Fibroblast of upper back skin (primary cell): Measurements from ENCODE around the gene PANK2.
"Not testable (repeated sequence)": the region's sequence is repeated elsewhere in the genome, so short reads cannot be mapped to it uniquely, and the experiment has no call there.

Experiments
- DNase-seq: peaks from one replicate; pipeline ENCODE4 v3.0.0-alpha.2; 2013

PANK2 gene

GRCh38 chr20:3930265-3931206 lies 41.3 kb downstream of the PANK2 start:
- no peak for DNase-seq

GRCh38 chr20:3931664-3932063 lies 42.5 kb downstream of the PANK2 start:
- no peak for DNase-seq

GRCh38 chr20:3932277-3932676 lies 43.1 kb downstream of the PANK2 start:
- DNase-seq = no peak

- DNase-seq = no peak
Observed at GRCh38 chr20:3932681-3933080, 43.5 kb downstream of the PANK2 start.

- DNase-seq = no peak
Observed at GRCh38 chr20:3933218-3933617, 44.0 kb downstream of the PANK2 start.

GRCh38 chr20:3934624-3935023 lies 45.4 kb downstream of the PANK2 start:
- DNase-seq = no peak

GRCh38 chr20:3935295-3935955 lies 46.2 kb downstream of the PANK2 start:
- no peak for DNase-seq

GRCh38 chr20:3935956-3936340 lies 46.8 kb downstream of the PANK2 start:
- no peak for DNase-seq

GRCh38 chr20:3937618-3938017 lies 48.4 kb downstream of the PANK2 start:
- DNase-seq = no peak

- DNase-seq = no peak
Observed at GRCh38 chr20:3940905-3941304, 51.7 kb downstream of the PANK2 start.

GRCh38 chr20:3946666-3947065 lies 57.5 kb downstream of the PANK2 start:
- DNase-seq = not testable (repeated sequence)

GRCh38 chr20:3964719-3965118 lies 75.5 kb downstream of the PANK2 start:
- no peak for DNase-seq

GRCh38 chr20:3966571-3966970 lies 77.4 kb downstream of the PANK2 start:
- DNase-seq = no peak

GRCh38 chr20:3970016-3970415 lies 80.8 kb downstream of the PANK2 start:
- DNase-seq = no peak

GRCh38 chr20:3971145-3971544 lies 82.0 kb downstream of the PANK2 start:
- no peak for DNase-seq

- no peak for DNase-seq
Observed at GRCh38 chr20:3972161-3972560, 83.0 kb downstream of the PANK2 start.

GRCh38 chr20:3972631-3973030 lies 83.4 kb downstream of the PANK2 start:
- DNase-seq = not testable (repeated sequence)

- DNase-seq = no peak
Observed at GRCh38 chr20:3973705-3974104, 84.5 kb downstream of the PANK2 start.

- DNase-seq = no peak
Observed at GRCh38 chr20:3976511-3976910, 87.3 kb downstream of the PANK2 start.
